GM19438 (cell line): ENCODE results near the gene PRKCA.
A peak's percentile ranks its signal among the peaks of the same experiment; 100 is the strongest.

ENCODE experiments used
- ATAC-seq: cut with Tn5 transposase; IDR thresholded peaks from one replicate; pipeline ENCODE4 v1.9.1; 2021; ENCODE audit warnings: low read depth; ENCODE audit not compliant: unreplicated experiment

Gene PRKCA

DNA sequence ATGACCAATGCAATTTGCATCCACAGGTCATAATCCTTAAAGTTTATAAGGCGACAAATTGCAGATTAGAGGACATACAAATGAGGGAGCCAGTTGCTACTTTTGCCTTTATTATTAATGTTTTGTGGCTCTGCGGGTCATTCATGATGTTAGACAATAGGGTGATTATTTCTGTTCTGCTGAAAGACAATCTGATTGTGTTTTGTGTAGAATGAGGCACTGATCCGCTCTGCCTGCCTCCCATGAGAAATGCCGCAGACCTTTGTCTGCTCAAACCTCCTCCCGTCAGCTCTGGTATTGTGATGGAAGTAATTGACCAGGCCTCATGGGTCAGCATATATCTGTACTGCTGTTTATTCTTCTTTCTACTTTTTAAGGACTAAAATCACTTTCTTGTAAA, 224.9 kb downstream of the PRKCA start:
- ATAC-seq = no peak

- ATAC-seq = no peak
Measured at GRCh38 chr17:66531851-66532295, 229.5 kb downstream of the PRKCA start.

- ATAC-seq = no peak
Measured at GRCh38 chr17:66533572-66533971, 231.2 kb downstream of the PRKCA start.

- ATAC-seq = no peak
Measured at GRCh38 chr17:66533986-66534385, 231.6 kb downstream of the PRKCA start.

DNA sequence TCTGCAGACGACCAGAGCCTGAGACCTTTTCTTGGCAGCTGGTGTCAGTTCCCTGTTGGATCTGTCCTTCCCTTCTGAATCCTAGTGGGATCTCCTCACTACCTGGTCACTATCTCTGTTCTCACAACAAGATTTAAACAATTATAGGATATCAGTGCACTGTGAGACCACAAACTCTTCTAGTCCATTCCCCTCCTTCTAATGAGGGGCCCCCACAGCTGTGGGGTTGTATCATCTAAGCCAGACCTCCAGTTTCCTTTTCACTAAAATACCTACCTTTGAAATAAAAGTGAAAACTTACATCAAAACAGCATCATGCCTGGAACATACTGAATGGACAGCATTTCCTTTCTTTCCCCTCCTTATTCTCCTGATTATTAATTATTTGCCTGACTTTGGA, 233.2 kb downstream of the PRKCA start:
- ATAC-seq = no peak

GRCh38 chr17:66537502-66537901, 235.1 kb downstream of the PRKCA start:
- ATAC-seq = no peak

DNA sequence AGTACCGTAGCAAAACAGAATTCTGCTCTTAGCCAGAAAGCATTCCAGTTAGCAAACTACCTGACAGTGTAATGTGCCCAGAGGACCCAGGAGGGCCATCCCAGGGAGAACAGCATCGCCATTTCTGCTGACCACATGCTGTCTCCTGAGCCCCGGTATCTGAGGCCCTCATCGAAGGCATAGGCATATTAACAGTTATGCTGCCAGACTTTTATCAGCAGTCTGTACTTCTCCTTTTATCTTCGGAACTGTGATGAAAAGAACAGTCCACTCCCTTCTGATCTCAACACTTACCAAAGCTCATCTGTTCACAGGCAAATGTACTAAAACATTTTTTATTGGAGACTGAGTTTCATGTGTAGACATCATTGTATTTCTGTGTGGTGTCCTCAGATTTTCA, 236.4 kb downstream of the PRKCA start:
- ATAC-seq = no peak

GRCh38 chr17:66540131-66540781, 237.8 kb downstream of the PRKCA start:
- no peak for ATAC-seq

DNA sequence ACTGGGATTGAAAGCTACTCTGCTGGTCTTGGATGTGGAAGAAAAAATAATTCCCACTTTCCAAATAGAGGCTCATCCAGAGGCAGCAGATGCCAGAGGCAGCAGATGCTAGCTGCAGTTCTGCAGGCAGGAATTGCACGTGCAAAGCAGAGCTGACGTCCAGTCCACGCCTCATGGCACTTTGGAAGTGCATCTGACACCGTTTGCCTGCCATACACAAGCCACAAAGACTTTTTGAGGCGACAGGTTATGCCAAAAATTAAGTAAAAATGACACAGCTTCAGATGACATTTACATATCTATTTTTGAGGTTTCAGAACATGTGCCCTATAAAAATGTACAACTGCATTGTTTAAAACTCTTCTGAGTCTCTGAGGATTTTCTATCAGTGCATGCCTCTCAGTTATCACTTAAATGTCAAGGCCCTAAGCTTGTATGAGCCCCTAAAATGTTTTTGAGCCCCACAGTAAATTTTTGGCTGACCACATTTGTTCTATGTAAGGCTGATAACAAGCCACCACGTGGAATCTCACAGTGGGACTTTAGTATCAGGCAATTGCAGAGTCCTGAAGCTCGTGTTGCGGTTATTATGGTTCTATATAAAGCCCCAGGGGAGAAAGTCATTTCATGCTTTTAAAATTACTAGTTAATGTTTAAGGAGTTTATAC, 239.2 kb downstream of the PRKCA start:
- peak; percentile 63 for ATAC-seq

- peak; percentile 95 for ATAC-seq
Measured at GRCh38 chr17:66542129-66542966, 239.9 kb downstream of the PRKCA start.

- ATAC-seq = no peak
Measured at GRCh38 chr17:66542967-66543520, 240.6 kb downstream of the PRKCA start.

GRCh38 chr17:66543526-66543925, 241.1 kb downstream of the PRKCA start:
- ATAC-seq = no peak

GRCh38 chr17:66545918-66546317, 243.5 kb downstream of the PRKCA start:
- no peak for ATAC-seq

GRCh38 chr17:66547151-66547865, 244.9 kb downstream of the PRKCA start:
- ATAC-seq = no peak

- ATAC-seq = no peak
Measured at GRCh38 chr17:66548158-66548557, 245.7 kb downstream of the PRKCA start.

DNA sequence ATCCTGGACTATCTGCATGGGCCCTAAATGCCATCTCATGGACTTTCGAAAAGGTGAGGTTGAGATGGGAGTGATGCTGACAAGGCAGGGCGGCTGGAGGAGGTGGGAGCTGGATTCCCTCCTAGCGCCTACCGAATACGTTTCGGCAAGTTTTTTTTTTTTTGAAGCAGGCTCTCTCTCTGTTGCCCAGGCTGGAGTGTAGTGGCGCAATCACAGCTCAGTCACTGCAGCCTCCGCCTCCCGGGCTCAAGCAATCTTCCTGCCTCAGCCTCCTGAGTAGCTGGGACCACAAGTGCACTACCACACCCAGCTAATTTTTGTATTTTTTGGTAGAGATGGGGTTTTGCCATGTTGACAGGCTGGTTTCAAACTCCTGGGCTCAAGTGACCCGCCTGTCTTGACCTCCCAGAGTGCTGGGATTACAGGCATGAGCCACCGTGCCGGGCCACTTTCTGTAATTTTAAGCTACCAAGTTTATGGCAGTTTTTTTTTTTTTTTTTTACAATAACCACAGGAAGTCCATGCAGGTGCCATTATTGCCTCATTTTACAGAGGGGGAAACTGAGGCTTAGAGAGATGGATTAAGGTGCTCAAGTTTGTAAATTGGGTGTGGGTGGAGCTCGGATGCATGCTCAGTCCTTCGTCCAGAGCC, 246.4 kb downstream of the PRKCA start:
- ATAC-seq = no peak

DNA sequence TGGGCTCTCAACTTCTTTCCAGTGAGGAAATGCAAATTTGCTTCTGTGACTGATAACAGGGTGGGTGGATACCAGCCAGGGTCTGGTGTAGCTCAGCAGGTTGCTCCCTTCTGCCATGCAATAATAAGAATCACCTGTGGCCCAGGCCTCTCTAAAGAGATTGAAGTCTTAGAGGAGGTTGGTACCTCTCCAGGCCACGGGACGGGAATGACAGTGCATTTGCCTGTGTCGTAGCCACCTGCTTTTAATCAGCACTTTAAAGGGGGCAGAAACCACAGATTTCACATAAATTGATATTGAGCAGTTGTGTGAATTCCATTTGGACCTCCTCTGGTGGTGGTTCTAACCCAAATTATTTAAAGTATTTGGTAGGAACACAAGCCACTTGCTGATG, 246.9 kb downstream of the PRKCA start:
- ATAC-seq = no peak

- ATAC-seq = no peak
Measured at GRCh38 chr17:66549731-66550207, 247.4 kb downstream of the PRKCA start.

DNA sequence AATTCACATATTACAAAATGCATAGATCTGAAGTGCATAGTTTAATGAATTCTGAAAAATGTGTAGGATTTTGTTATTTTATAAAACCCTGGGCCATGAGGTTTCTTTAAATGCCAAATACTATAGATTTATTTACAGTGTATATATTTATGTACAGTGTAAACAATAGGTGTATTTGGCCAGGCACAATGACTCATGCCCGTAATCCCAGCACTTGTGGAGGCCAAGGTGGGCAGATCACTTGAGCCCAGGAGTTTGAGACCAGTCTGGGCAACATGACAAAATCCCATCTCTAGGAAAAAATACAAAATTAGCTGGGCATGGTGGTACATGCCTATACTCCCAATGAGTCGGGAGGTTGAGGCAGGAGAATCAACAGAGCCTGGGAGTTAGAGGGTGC, 249.4 kb downstream of the PRKCA start:
- ATAC-seq = no peak

GRCh38 chr17:66552371-66552770, 250.0 kb downstream of the PRKCA start:
- ATAC-seq = no peak
